HepG2 (cell line): Measurements from ENCODE around the gene MORF4L2. TPM values are rescaled to one million over a fixed set of nuclear protein-coding genes. Genes with fewer than 3 reads are reported as not detected.
A peak's percentile ranks its signal among the peaks of the same experiment; 100 is the strongest.

ENCODE experiments used
- AGO1 ChIP-seq: fragments of 200-400 bp; formaldehyde crosslinking; IDR thresholded peaks from 2 replicates; pipeline ENCODE4 v1.6.1; 2017; ENCODE audit warnings: mild to moderate bottlenecking, low read depth, low read length, moderate library complexity; ENCODE audit not compliant: poor library complexity, severe bottlenecking
- ARHGAP35 ChIP-seq: sonication (generic); formaldehyde crosslinking; IDR thresholded peaks from 2 replicates; pipeline ENCODE4 v1.9.0; 2022; ENCODE audit warnings: mild to moderate bottlenecking, inconsistent platforms, moderate library complexity, missing genetic modification reagents, borderline replicate concordance
- CSRNP2 ChIP-seq: sonication (generic); formaldehyde crosslinking; conservative IDR thresholded peaks from 2 replicates; pipeline ENCODE4 v1.8.0; 2022; ENCODE audit warnings: low read depth, missing genetic modification reagents
- CTCF ChIP-seq: sonication (generic); formaldehyde crosslinking; IDR thresholded peaks from 2 replicates; pipeline ENCODE4 v1.5.0; 2020; ENCODE audit warnings: mild to moderate bottlenecking, missing genetic modification reagents, moderate library complexity
- HIC2 ChIP-seq: sonication (generic); formaldehyde crosslinking; IDR thresholded peaks from 2 replicates; pipeline ENCODE4 v1.9.0; 2022; ENCODE audit warnings: low read depth, missing genetic modification reagents
- JARID2 ChIP-seq: sonication (generic); formaldehyde crosslinking; IDR thresholded peaks from 2 replicates; pipeline ENCODE4 v1.8.1; 2023; ENCODE audit warnings: missing genetic modification reagents, inconsistent platforms; ENCODE audit not compliant: insufficient replicate concordance
- PCBP1 ChIP-seq: fragments of 200-400 bp; formaldehyde crosslinking; IDR thresholded peaks from 2 replicates; pipeline ENCODE4 v1.6.1; 2017; ENCODE audit warnings: mild to moderate bottlenecking, low read depth, low read length, borderline replicate concordance
- PHF20 ChIP-seq: sonication (generic); formaldehyde crosslinking; IDR thresholded peaks from 2 replicates; pipeline ENCODE4 v1.5.0; 2020; ENCODE audit warnings: mild to moderate bottlenecking, missing genetic modification reagents
- SOX6 ChIP-seq, 2 experiments: fragments of 450-650 bp in 1 of 2; sonication (generic) in 1 of 2; formaldehyde crosslinking in 1 of 2; IDR thresholded peaks; 2 replicates each; pipeline versions ENCODE4 v1.4.0 to v1.6.1; 2017 to 2020; ENCODE audit warnings: antibody characterized with exemption in 1 of 2, mild to moderate bottlenecking in 1 of 2, missing genetic modification reagents in 1 of 2
- SRSF9 ChIP-seq: fragments of 200-400 bp; formaldehyde crosslinking; IDR thresholded peaks from 2 replicates; pipeline ENCODE4 v1.6.1; 2018; ENCODE audit warnings: borderline replicate concordance, mild to moderate bottlenecking, low read depth, low read length; ENCODE audit not compliant: insufficient read depth, poor library complexity, severe bottlenecking
- ZGPAT ChIP-seq: IDR thresholded peaks from 2 replicates; pipeline ENCODE4 v1.6.1; 2016; ENCODE audit warnings: mild to moderate bottlenecking
- ZNF256 ChIP-seq: sonication (generic); formaldehyde crosslinking; conservative IDR thresholded peaks from 2 replicates; pipeline ENCODE4 v1.4.0; 2020; ENCODE audit warnings: missing genetic modification reagents
- ZNF33A ChIP-seq: sonication (generic); formaldehyde crosslinking; IDR thresholded peaks from 2 replicates; pipeline ENCODE4 v1.5.1; 2020; ENCODE audit warnings: missing genetic modification reagents, mild to moderate bottlenecking, moderate library complexity, borderline replicate concordance
- ZNF34 ChIP-seq: sonication (generic); formaldehyde crosslinking; IDR thresholded peaks from 2 replicates; pipeline ENCODE4 v1.4.0; 2020; ENCODE audit warnings: mild to moderate bottlenecking, missing genetic modification reagents, borderline replicate concordance
- ZNF577 ChIP-seq: sonication (generic); formaldehyde crosslinking; IDR thresholded peaks from 2 replicates; pipeline ENCODE4 v1.4.0; 2020; ENCODE audit warnings: mild to moderate bottlenecking, low read depth, missing genetic modification reagents, borderline replicate concordance
- ZNF614 ChIP-seq: IDR thresholded peaks from 2 replicates; pipeline ENCODE4 v1.6.1; 2018; ENCODE audit warnings: missing biosample characterization, missing genetic modification reagents, inconsistent platforms, borderline replicate concordance
- ZSCAN22 ChIP-seq: sonication (generic); formaldehyde crosslinking; IDR thresholded peaks from 2 replicates; pipeline ENCODE4 v1.4.0; 2020; ENCODE audit warnings: mild to moderate bottlenecking, missing genetic modification reagents
- polyA plus RNA-seq, 8 experiments: library from polyadenylated mRNA; depleted of rRNA in 3 of 8; stranded (reverse) in 7 of 8; unstranded in 1 of 8; fragments of >200 nt; fragmentation: Illumina TruSeq in 4 of 8; extraction: Trizol in 4 of 8; gene quantifications; 2 replicates each; pipeline versions ENCODE4 v1.2.1 to v1.2.3, GENCODE V29; 2011 to 2016; ENCODE audit warnings: low read depth in 4 of 8, missing spikeins in 1 of 8, mixed read lengths in 1 of 8; ENCODE audit not compliant: insufficient read depth in 1 of 8
- total RNA-seq, 5 experiments: library from RNA; depleted of rRNA; stranded (reverse); fragments of >200 nt; fragmentation: Illumina TruSeq; extraction: Trizol; gene quantifications; 2 replicates each; pipeline ENCODE4 v1.2.3, GENCODE V29; 2016; ENCODE audit warnings: low read depth in 1 of 5

The MORF4L2 gene
- total and polyA plus RNA-seq, 2 of the 13 experiments (the other 11 are each of a cell fraction or from before 2014, with no cell fraction given) = 358 to 469 TPM

GRCh38 chrX:103629318-103630170, 57.0 kb downstream of the MORF4L2 start (continued):
- TF ChIP-seq CTCF (CRISPR knock-in tag) (peak; percentile 67), SOX6 (IDR thresholded peaks at IDR 0.05) (no peak), SOX6 (CRISPR knock-in tag; IDR thresholded peaks at IDR 0.05) (0 out of 2 replicates have a peak, but pooled peaks have one; percentile 15), CSRNP2 (CRISPR knock-in tag) (no peak), ZNF614 (no peak), ZSCAN22 (CRISPR knock-in tag) (no peak), ZNF256 (CRISPR knock-in tag) (no peak), HIC2 (CRISPR knock-in tag) (no peak), SRSF9 (no peak), ZNF33A (CRISPR knock-in tag) (no peak), AGO1 (no peak), ZGPAT (CRISPR knock-in tag) (peak; percentile 17; the same call in 1 of the 2 replicates), ZNF34 (CRISPR knock-in tag) (no peak), ZNF577 (CRISPR knock-in tag) (no peak), PHF20 (peak; percentile 41; the same call in 1 of the 2 replicates), ARHGAP35 (CRISPR knock-in tag) (no peak), PCBP1 (0 out of 2 replicates have a peak, but pooled peaks have one; percentile 53), JARID2 (no peak)
- TF ChIP-seq, all 625 proteins: peak for 70
